Measurements from ENCODE around the gene SLC6A1. TPM values are rescaled to one million over a fixed set of nuclear protein-coding genes. Genes with fewer than 3 reads are reported as not detected.

SLC6A1 gene
- polyA plus RNA-seq, 1 experiment, result not detected

GRCh38 chr3:11053926-11054503 lies 61.5 kb downstream of the SLC6A1 start:
- Histone ChIP-seq H3K27me3 (ENCODE audit: control insufficient read depth, insufficient read depth, low read length) (peaks cover 35% of the 10 kb centered on the region), H3K27ac (ENCODE audit: low read depth, low read length) (no peak overlapping the region), H3K4me3 (ENCODE audit: low read depth, low read length) (no peak overlapping the region), H3K9me3 (ENCODE audit: control insufficient read depth, insufficient read depth, low read length) (no peaks in the 10 kb centered on the region)
- no peak for TF ChIP-seq CTCF (IDR thresholded peaks at IDR 0.05; ENCODE audit: low read depth, low read length)
- DNase-seq (ENCODE audit: low read depth, low spot score), result no peak
- CTCF ChIA-PET, result interaction anchor here (0.7 kb wide), 1 partner anchor 295 kb away, joined by 5 read pairs; no protein-coding TSS in a partner anchor
- POLR2A ChIA-PET, result no interaction called here

- POLR2A ChIA-PET, result no interaction called here
- no peak for TF ChIP-seq CTCF (IDR thresholded peaks at IDR 0.05; ENCODE audit: low read depth, low read length)
- Histone ChIP-seq H3K27me3 (ENCODE audit: control insufficient read depth, insufficient read depth, low read length) (peaks cover 28% of the 10 kb centered on the region), H3K4me3 (ENCODE audit: low read depth, low read length) (no peak overlapping the region), H3K9me3 (ENCODE audit: control insufficient read depth, insufficient read depth, low read length) (no peaks in the 10 kb centered on the region), H3K27ac (ENCODE audit: low read depth, low read length) (no peak overlapping the region)
- no peak for DNase-seq (ENCODE audit: low read depth, low spot score)
- CTCF ChIA-PET, result interaction anchor here (0.7 to 1.5 kb wide), 2 partner anchors 109 to 296 kb away, joined by 4 to 5 read pairs; no protein-coding TSS in a partner anchor
Observed at GRCh38 chr3:11054739-11055438, 62.3 kb downstream of the SLC6A1 start.

- Histone ChIP-seq H3K27ac (ENCODE audit: low read depth, low read length) (no peak overlapping the region), H3K4me3 (ENCODE audit: low read depth, low read length) (no peak overlapping the region), H3K27me3 (ENCODE audit: control insufficient read depth, insufficient read depth, low read length) (peaks cover 23% of the 10 kb centered on the region), H3K9me3 (ENCODE audit: control insufficient read depth, insufficient read depth, low read length) (no peaks in the 10 kb centered on the region)
- no peak for TF ChIP-seq CTCF (IDR thresholded peaks at IDR 0.05; ENCODE audit: low read depth, low read length)
- CTCF ChIA-PET, result interaction anchor here (1.5 kb wide), 1 partner anchor 110 kb away, joined by 4 read pairs; no protein-coding TSS in a partner anchor
- no peak for DNase-seq (ENCODE audit: low read depth, low spot score)
- POLR2A ChIA-PET, result no interaction called here
Observed at GRCh38 chr3:11055496-11055895, 62.9 kb downstream of the SLC6A1 start.

- TF ChIP-seq CTCF (IDR thresholded peaks at IDR 0.05; ENCODE audit: low read depth, low read length), result no peak
- Histone ChIP-seq H3K27ac (ENCODE audit: low read depth, low read length) (no peak overlapping the region), H3K4me3 (ENCODE audit: low read depth, low read length) (no peak overlapping the region), H3K27me3 (ENCODE audit: control insufficient read depth, insufficient read depth, low read length) (peaks cover 18% of the 10 kb centered on the region), H3K9me3 (ENCODE audit: control insufficient read depth, insufficient read depth, low read length) (peaks cover 2% of the 10 kb centered on the region; the same call in 1 of the 2 replicates)
- no peak for DNase-seq (ENCODE audit: low read depth, low spot score)
- ChIA-PET POLR2A (interaction anchor here (0.6 kb wide), 1 partner anchor 842 kb away, joined by 6 read pairs; no protein-coding TSS in a partner anchor), CTCF (interaction anchor here (0.7 to 1.5 kb wide), 2 partner anchors 111 to 298 kb away, joined by 4 read pairs; no protein-coding TSS in a partner anchor)
Observed at GRCh38 chr3:11056531-11057050, 64.0 kb downstream of the SLC6A1 start.

- Histone ChIP-seq H3K27me3 (ENCODE audit: control insufficient read depth, insufficient read depth, low read length) (peaks cover 13% of the 10 kb centered on the region), H3K9me3 (ENCODE audit: control insufficient read depth, insufficient read depth, low read length) (peaks cover 3% of the 10 kb centered on the region; the same call in 1 of the 2 replicates), H3K27ac (ENCODE audit: low read depth, low read length) (no peak overlapping the region), H3K4me3 (ENCODE audit: low read depth, low read length) (no peak overlapping the region)
- no peak for DNase-seq (ENCODE audit: low read depth, low spot score)
- no peak for TF ChIP-seq CTCF (IDR thresholded peaks at IDR 0.05; ENCODE audit: low read depth, low read length)
- POLR2A ChIA-PET, result no interaction called here
- CTCF ChIA-PET, result interaction anchor here (1.4 to 4.3 kb wide), 3 partner anchors 112 to 301 kb away, joined by 4 to 104 read pairs (median 9); no protein-coding TSS in a partner anchor
Observed at GRCh38 chr3:11057655-11058054, 65.1 kb downstream of the SLC6A1 start.

Data from AG04450 (cell line).